Activated naive CD4-positive, alpha-beta T cell treated with anti-CD3 and anti-CD28 coated beads, Interleukin-2, amount 50 U/mL, for 24 hours (primary cell): ENCODE results near the gene PALS1.

Source experiments
- H3K27ac Mint-ChIP-seq: one replicate; pipeline ENCODE4 v1.8.0; 2021; ENCODE audit warnings: mild to moderate bottlenecking, mixed read lengths
- H3K27me3 Mint-ChIP-seq: one replicate; pipeline ENCODE4 v1.8.0; 2021; ENCODE audit warnings: mixed read lengths
- H3K36me3 Mint-ChIP-seq: one replicate; pipeline ENCODE4 v1.8.0; 2021; ENCODE audit warnings: mixed read lengths
- H3K4me1 Mint-ChIP-seq: one replicate; pipeline ENCODE4 v1.8.0; 2021; ENCODE audit warnings: mixed read lengths
- H3K4me3 Mint-ChIP-seq: one replicate; pipeline ENCODE4 v1.8.0; 2021; ENCODE audit warnings: mild to moderate bottlenecking, mixed read lengths
- H3K9me3 Mint-ChIP-seq: one replicate; pipeline ENCODE4 v1.8.0; 2021; ENCODE audit warnings: mixed read lengths

PALS1 gene

DNA sequence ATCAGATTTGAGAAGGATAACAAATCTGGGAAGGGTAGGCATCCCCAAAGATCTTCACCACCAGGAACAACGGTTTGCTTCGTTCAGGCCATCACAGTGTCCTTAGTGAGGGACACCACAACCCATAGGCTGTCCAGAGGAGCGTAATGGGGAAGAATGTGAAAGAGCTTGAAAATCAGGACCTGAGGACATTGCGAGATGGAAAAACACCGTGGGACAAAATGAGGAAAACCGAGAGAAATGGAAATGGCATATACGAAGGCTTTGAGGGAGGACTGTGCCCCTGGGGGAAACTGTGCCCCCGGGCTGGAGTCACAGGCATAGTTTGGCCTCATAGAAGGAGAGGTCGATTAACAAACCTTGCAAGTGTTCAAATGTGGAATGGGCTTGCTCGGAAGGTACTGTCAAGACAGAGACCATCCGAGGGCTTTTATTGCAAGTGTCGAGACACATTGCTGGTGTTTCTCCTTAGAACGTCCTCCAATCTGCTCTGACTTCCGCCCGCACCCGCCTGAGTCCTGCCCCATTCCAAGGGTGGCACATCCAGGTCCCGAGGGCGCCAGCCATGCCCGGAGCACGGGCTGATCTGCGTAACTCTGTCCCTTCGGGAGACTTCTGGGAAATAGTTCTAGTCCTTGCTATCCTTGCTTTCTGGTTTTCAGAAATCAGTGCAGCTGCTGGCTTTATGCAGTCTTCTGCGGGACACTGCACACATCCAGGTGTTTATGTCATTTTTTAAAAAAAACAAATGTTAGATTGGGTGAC is 885 bp upstream of the PALS1 start:
- Mint-ChIP-seq H3K27me3 (no peaks in the 10 kb centered on the region), H3K4me3 (peak overlapping the region; percentile 93), H3K4me1 (peaks cover 20% of the 10 kb centered on the region), H3K27ac (peak overlapping the region; percentile 93), H3K36me3 (no peaks in the 10 kb centered on the region), H3K9me3 (no peaks in the 10 kb centered on the region)

DNA sequence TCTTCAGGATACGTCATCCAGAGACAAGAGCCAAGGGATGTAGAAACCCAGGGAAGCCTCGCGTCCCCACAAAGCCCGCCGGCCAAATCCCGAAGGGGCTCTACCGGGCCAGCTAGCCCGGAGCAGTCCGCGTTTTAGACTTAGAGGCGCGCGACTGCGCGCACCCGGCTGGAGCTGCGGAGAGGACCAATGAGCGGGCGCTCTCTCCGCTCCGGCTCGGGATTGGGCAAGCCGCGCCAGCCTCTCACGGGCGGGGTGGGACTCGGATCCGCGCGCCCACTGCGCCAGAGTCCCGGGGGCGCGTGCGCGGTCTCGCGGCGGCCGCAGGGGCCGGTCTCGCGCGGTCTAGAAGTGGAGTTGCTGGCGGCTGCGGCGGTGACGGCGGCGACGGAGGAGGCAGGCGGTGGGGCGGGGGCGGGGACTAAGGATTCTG is 241 bp upstream of the PALS1 start:
- Mint-ChIP-seq H3K27ac (peak overlapping the region; percentile 93), H3K27me3 (no peaks in the 10 kb centered on the region), H3K9me3 (no peaks in the 10 kb centered on the region)

DNA sequence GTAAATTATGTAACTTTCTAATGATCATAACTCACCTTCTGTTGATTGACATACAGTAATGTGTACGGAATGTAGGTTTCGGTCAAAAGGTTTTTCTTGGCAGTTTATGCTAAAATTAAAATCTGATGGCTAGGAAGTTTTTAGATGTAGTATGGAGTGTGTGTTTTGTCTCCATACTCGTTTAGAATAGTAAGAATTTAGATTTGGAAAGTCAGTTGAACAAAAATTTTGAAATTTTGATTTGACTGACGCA is 859 bp downstream of the PALS1 start:
- H3K4me3 Mint-ChIP-seq = peak overlapping the region; percentile 93
- no peaks in the 10 kb centered on the region for H3K9me3 Mint-ChIP-seq
- peak overlapping the region; percentile 88 for H3K27ac Mint-ChIP-seq
- H3K27me3 Mint-ChIP-seq = no peaks in the 10 kb centered on the region
- H3K4me1 Mint-ChIP-seq = peaks cover 24% of the 10 kb centered on the region
- H3K36me3 Mint-ChIP-seq = no peaks in the 10 kb centered on the region

More for the DNA sequence above, 241 bp upstream of the PALS1 start:
- peaks cover 20% of the 10 kb centered on the region for H3K4me1 Mint-ChIP-seq
- H3K36me3 Mint-ChIP-seq = no peaks in the 10 kb centered on the region
- peak overlapping the region; percentile 93 for H3K4me3 Mint-ChIP-seq

DNA sequence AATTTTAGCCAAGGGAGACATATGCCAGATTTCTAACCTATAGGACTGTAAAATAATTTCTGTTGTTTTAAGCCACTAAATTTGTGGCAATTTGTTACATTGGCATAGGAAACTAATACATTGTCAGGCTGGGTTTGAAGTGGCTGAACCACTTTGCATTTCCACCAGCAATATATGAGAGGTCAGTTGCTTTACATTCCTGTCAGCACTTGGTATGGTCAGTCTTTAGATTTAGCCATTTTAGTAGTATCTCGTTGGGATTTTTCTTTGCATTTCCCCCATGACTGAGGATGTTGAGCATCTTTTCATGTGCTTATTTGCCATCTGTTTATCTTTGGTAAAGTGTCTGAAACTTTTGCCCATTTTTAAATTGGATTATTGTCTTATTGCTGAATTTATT is 3.9 kb downstream of the PALS1 start:
- no peak overlapping the region for H3K4me3 Mint-ChIP-seq
- H3K27me3 Mint-ChIP-seq = no peaks in the 10 kb centered on the region
- H3K36me3 Mint-ChIP-seq = no peaks in the 10 kb centered on the region
- no peaks in the 10 kb centered on the region for H3K9me3 Mint-ChIP-seq
- no peak overlapping the region for H3K27ac Mint-ChIP-seq
- peaks cover 38% of the 10 kb centered on the region for H3K4me1 Mint-ChIP-seq

DNA sequence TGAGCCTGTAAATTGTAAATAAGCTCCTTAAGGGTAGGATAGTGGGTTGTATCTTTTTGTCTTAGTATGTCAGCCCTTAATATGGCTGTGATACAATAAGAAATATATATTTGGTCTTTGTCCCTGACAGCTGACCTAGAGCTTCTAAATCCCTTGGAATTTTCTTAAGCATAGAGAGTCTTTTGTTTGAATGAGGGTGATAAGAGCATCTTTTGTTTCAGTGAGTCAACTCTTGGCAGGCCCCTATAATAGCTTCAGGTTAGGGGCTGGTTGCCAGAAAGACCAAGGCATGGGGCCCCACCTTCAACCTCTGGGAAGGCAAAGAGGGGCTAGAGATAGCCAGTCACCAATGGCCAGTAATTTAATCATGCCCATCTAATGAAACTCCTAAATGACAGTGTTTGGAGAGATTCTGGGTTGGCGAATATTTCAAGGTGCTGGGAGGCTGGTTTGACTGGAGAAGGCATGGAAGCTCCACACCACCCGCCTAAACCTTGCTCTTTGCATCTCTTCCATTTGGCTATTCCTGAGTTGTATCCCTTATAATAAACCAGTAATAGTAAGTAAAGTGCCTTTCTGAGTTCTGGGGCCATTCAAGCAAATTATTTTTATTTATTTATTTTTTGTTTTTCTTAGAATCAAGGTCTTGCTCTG is 10.5 kb downstream of the PALS1 start:
- no peak overlapping the region for H3K27ac Mint-ChIP-seq
- H3K36me3 Mint-ChIP-seq = no peaks in the 10 kb centered on the region
- H3K27me3 Mint-ChIP-seq = no peaks in the 10 kb centered on the region
- peaks cover 41% of the 10 kb centered on the region for H3K4me1 Mint-ChIP-seq
- no peaks in the 10 kb centered on the region for H3K9me3 Mint-ChIP-seq
- no peak overlapping the region for H3K4me3 Mint-ChIP-seq

DNA sequence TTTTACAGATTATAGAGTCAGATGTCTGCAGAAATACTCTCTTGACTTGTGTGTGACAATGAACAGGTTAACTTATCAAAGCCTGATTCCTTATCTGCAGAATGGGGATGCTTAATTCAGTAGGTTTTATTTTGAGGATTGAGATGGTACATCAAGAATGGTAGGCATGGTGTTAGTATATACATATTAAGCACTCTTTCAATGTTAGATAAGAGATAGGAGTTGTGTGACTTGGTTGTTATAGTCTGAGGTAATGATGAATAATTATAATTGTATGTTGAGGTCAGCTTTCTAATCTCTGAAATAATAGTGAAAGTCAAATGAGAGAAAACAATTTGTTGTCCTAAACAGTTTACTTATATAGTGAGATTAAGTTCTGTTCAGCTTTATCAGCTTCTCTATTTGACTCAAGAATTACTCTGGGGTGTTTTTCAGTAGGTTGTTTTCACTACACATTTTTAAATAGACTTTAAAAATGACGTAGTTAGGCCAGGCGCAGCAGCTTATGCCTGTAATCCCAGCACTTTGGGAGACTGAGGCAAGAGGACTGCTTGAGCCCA is 11.9 kb downstream of the PALS1 start:
- Mint-ChIP-seq H3K27ac (no peak overlapping the region), H3K36me3 (no peaks in the 10 kb centered on the region), H3K9me3 (no peaks in the 10 kb centered on the region), H3K4me1 (peaks cover 28% of the 10 kb centered on the region), H3K27me3 (no peaks in the 10 kb centered on the region), H3K4me3 (no peak overlapping the region)

DNA sequence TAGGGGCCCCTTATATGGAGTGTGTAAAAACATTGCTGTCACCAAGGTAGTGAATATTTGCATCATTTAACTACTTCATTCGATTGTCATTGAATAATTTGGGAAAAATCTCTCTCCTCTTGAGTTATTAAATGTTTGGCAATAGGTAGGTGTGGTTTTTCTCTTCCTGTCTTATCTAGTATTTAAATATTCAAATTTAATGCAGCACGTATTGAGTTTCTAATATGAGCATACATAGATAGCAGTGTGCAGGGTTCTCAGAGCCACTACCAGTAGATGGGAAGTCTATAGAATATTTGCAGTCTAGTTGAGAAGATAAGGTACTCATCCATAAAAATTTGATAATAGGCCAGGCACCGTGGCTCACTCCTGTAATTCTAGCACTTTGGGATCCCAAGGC is 16.7 kb downstream of the PALS1 start:
- Mint-ChIP-seq H3K27me3 (no peaks in the 10 kb centered on the region), H3K4me3 (no peak overlapping the region), H3K9me3 (no peaks in the 10 kb centered on the region)

DNA sequence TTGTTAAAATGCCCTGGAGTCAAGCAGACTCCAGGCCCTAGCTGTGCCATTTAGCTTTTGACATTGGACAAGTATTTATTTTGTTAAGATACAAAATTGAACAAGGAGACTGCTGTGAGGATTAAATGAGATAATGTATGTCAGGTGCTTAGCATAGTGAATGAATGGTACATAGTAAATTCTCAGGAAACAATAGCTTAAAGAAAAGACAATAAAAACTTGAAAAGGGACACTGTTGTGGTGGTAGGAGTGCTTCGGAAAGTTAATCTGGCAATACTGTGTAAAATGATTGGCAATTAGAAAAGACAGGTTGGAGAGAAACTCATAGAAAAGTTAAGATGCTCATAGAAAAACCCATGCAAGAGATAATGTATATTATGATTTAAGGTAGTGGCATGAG is 19.7 kb downstream of the PALS1 start:
- H3K27ac Mint-ChIP-seq = no peak overlapping the region

More for the DNA sequence above, 16.7 kb downstream of the PALS1 start:
- H3K4me1 Mint-ChIP-seq = peaks cover 29% of the 10 kb centered on the region
- H3K36me3 Mint-ChIP-seq = no peaks in the 10 kb centered on the region
- H3K27ac Mint-ChIP-seq = no peak overlapping the region

DNA sequence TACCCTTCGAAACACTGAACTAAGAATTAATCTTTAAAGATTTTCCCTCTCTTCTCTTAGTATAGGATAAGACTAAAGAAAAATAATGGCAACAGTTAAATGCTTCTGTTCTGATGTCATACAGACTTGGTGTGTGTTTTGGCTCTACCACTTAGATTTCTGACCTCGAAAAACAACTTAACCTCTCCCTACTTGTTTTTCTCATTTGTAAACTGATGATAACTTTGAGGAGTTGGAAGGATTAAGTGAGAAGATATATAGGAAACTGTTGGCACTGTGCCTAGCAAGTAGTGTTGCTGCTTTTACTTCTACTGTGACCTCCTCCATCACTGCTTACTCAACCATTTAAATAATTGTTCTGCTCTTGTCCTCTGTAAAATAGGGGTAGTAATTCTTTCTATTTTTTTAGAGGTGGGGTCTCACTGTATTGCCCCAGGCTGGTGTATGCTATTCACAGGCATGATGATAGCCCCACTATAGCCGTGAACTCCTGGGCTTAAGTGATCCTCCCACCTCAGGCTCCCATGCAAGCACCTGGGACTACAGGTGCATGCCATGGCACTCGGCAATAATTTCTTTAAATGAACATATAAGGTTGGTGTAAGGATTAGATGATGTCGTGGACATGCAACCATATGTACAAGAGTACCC is 22.4 kb downstream of the PALS1 start:
- H3K27ac Mint-ChIP-seq = no peak overlapping the region
- H3K4me3 Mint-ChIP-seq = no peak overlapping the region
- H3K4me1 Mint-ChIP-seq = peaks cover 46% of the 10 kb centered on the region
- peaks cover 2% of the 10 kb centered on the region for H3K36me3 Mint-ChIP-seq
- H3K27me3 Mint-ChIP-seq = no peaks in the 10 kb centered on the region
- no peaks in the 10 kb centered on the region for H3K9me3 Mint-ChIP-seq

More for the DNA sequence above, 19.7 kb downstream of the PALS1 start:
- Mint-ChIP-seq H3K36me3 (peaks cover 2% of the 10 kb centered on the region), H3K9me3 (no peaks in the 10 kb centered on the region), H3K4me1 (peaks cover 37% of the 10 kb centered on the region), H3K27me3 (no peaks in the 10 kb centered on the region), H3K4me3 (no peak overlapping the region)

DNA sequence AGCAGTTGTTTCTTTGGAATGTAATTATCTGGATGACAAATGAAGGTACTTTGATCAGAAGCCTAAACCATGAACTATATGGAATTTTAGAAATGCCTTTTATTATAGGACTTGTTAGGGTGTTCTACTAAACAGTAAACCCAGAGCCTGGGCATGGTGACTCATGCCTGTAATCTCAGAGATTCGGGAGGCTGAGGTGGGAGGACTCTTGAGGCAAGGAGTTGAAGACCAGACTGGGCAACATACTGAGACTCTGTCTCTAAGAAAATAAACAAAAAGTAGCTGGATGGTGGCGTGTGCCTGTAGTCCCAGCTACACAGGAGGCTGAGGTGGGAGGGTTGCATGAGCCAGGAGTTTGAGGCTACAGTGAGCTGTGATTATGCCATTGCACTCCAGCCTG is 23.9 kb downstream of the PALS1 start:
- Mint-ChIP-seq H3K9me3 (no peaks in the 10 kb centered on the region), H3K4me1 (peaks cover 52% of the 10 kb centered on the region), H3K27me3 (no peaks in the 10 kb centered on the region), H3K36me3 (peaks cover 3% of the 10 kb centered on the region), H3K4me3 (no peak overlapping the region), H3K27ac (peak overlapping the region; percentile 56)

DNA sequence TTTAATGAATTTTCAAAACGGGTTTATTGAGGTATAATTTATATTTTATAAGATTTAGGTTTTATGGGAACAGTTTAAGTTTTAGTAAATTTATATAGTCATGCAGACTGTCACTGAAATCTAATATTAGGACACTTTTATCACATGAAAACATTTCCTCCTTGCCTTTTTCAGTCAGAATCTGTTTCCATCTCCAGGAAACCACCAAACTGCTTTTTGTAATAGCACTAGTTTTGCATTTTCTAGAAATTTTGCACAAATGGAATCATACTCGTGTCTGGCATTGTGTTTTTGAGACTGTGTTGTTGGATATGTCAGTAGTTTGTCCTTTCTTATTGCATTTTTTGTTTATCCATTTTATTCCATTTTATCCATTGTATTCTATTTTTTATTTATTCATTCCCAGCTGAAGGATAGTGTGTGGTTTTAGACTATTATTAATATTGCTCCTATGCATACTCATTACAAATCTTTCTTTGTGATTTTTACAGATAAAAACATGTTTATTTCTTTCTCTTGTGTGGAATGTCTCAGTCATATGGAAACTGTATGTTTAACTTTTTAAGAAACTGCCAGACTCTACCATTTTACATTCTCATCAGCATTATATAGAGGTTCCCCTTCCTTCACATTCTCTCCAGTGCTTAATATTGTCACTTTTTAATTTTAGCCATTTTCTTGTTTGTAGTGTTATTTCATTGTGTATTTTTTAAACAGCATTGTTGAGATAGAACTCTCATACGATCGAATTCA is 26.5 kb downstream of the PALS1 start:
- Mint-ChIP-seq H3K4me1 (peaks cover 37% of the 10 kb centered on the region), H3K27me3 (no peaks in the 10 kb centered on the region), H3K36me3 (peaks cover 17% of the 10 kb centered on the region), H3K27ac (peak overlapping the region; percentile 47), H3K9me3 (no peaks in the 10 kb centered on the region), H3K4me3 (no peak overlapping the region)

DNA sequence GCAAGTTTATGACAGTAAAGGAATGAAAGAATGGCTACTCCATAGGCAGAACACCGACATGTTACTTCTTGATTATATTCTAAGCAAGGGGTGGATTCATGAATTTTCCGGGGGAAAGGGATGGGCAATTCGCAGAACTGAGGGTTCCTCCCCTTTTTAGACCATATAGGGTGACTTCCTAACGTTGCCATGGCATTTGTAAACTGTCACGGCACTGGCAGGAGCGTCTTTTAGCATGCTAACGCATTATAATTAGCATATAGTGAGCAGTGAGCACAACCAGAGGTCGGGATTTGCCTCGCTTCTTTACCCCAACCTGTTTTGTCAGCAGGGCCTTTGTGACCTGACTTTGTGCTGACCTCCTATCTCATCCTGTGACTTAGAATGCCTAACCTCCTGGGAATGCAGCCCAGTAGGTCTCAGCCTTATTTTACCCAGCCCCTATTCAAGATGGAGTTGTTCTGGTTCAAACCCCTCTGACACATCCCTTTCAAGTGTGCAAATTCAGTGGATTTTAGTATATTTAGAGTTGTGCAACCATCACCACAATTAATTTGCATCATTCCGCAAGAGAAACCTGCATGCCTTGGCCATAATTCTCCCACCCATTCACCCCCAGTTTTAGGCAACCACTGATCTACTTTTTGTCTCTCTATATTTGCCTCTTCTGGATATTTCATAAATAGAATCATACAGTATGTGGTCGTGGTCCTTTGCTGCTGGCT is 27.4 kb downstream of the PALS1 start:
- Mint-ChIP-seq H3K4me1 (peaks cover 28% of the 10 kb centered on the region), H3K27me3 (no peaks in the 10 kb centered on the region), H3K9me3 (no peaks in the 10 kb centered on the region), H3K36me3 (peaks cover 18% of the 10 kb centered on the region), H3K27ac (no peak overlapping the region), H3K4me3 (no peak overlapping the region)

DNA sequence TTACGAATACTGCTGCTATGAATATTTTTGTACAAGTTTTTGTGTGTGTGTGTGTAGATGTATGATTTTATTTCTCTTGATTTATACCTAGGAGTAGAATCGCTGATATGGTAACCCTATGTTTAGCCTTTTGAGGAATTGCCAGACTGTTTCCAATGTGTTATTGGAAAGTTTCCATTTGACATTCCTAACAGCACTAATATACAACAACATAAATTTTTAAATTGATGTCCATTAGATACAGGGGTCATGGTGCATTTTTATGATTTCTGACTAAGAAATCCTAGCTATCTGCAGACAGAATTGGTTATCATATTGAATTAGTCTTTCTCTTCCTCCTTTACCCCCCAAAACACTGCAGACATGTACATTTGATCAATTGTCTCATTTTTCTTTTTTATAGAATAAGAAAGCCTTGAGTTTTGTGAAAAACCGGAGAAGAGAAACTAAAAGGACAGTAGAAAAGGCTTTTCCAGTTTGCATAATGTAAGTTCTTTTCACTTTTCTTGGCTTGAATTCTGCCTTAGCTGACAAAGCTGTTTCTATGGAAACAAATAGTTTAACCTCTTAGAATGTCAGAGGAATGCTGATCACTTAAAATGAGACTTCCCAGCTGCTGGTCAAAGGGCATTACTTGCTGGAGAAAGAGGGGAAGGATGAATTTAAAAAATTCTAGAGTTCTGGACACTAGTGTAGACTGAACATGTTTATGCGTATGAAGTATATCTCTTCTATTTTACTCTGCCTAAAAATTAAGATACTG is 28.2 kb downstream of the PALS1 start:
- no peaks in the 10 kb centered on the region for H3K27me3 Mint-ChIP-seq
- no peaks in the 10 kb centered on the region for H3K9me3 Mint-ChIP-seq
- peaks cover 16% of the 10 kb centered on the region for H3K36me3 Mint-ChIP-seq
- no peak overlapping the region for H3K4me3 Mint-ChIP-seq
- H3K4me1 Mint-ChIP-seq = peaks cover 23% of the 10 kb centered on the region
- peak overlapping the region; percentile 26 for H3K27ac Mint-ChIP-seq

DNA sequence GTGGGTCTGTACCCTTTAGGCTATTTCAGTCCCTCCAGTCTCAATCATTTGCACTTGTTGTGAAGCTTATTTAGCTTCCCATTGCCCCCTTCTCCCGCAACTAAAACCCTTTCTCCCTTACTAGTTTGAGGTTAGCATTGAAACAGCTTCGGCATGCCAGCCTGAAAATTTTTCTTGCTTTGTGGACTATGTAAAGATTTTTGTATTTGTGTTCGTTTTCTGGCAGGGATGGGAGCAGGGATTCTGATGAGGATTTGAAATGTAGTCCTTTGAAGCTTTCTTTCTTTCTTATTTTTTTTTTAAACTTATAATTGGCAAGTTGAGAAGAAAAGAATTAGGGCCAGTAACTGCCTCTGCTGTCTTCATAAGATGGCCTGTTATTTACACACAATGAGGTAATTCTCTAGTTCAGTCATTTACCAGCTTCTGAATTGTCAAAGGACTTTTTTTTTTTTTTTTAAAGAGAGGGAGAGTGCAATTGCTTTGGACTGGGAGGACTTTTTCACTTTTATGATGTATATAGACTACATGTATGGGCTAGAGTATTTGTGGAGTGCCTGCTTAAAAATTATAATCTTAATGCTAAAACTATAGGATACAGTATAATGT is 29.0 kb downstream of the PALS1 start:
- peaks cover 16% of the 10 kb centered on the region for H3K36me3 Mint-ChIP-seq
- no peaks in the 10 kb centered on the region for H3K27me3 Mint-ChIP-seq
- no peak overlapping the region for H3K4me3 Mint-ChIP-seq
- H3K4me1 Mint-ChIP-seq = peaks cover 16% of the 10 kb centered on the region
- H3K27ac Mint-ChIP-seq = peak overlapping the region; percentile 26
- H3K9me3 Mint-ChIP-seq = no peaks in the 10 kb centered on the region
